ENCODE measurements around the gene HM13. TPM values are rescaled to one million over a fixed set of nuclear protein-coding genes. Genes with fewer than 3 reads are reported as not detected.

HM13 gene
- total RNA-seq, 1 experiment from 2014 or later = 183 TPM

DNA sequence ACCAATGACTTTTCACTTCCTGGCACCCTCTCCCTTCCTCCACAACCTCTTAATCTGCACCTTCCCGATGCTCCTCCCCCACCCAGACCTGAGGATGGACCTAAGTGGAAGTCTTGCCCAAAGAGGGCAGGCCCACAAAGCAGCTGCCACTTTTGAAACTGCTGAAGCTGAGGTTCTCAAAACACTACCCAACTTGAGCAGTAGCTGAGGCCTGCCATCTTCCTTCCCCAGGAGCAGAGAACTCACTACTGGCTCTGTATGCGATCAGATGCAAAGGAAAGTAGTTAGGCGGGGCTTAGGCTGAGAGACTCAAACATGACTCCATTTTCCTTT lies 1.5 kb downstream of the HM13 start:
- intact Hi-C loops (cut with micrococcal nuclease) = loop anchor here (2.0 kb wide), 1 partner anchor 97 kb away; no protein-coding TSS in a partner anchor
- RAD21 ChIA-PET (ENCODE audit: low non-redundant PET in 1 of 2, low total read pairs in 2 of 2, uncharacterized antibody in 2 of 2, unreplicated experiment in 2 of 2) = no interaction called here
- Histone ChIP-seq H3K9me3 (ENCODE audit: control insufficient read depth in 1 of 2, insufficient read depth in 1 of 2, low read depth in 1 of 2, low read length in 2 of 2) (no peaks in the 10 kb centered on the region), H3K4me3 (replicated peaks in 1 of 2; ENCODE audit: low read depth in 1 of 2, low read length in 2 of 2) (peak overlapping the region; percentile 97 to 99), H4K20me1 (ENCODE audit: insufficient read depth) (no peaks in the 10 kb centered on the region), H3K9ac (ENCODE audit: low read length) (peak overlapping the region; percentile 96), H2AFZ (ENCODE audit: low read depth, low read length, poor library complexity, severe bottlenecking) (no peak overlapping the region), H3K79me2 (ENCODE audit: insufficient read depth, low read length) (peaks cover 65% of the 10 kb centered on the region), H3K27me3 (ENCODE audit: insufficient read depth, low read length) (no peaks in the 10 kb centered on the region), H3K9me2 (ENCODE audit: insufficient read depth) (no peaks in the 10 kb centered on the region), H3K4me2 (ENCODE audit: low read length) (peak overlapping the region; percentile 98), H3K4me1 (ENCODE audit: control insufficient read depth in 1 of 2, insufficient read depth in 2 of 2, low read length in 2 of 2) (peaks cover 18 to 33% of the 10 kb centered on the region in 2 experiments), H3K36me3 (ENCODE audit: control insufficient read depth in 1 of 2, insufficient read depth in 2 of 2, low read length in 2 of 2) (peaks cover 7 to 19% of the 10 kb centered on the region in 2 experiments; a peak in 2 of 4 replicates), H3K27ac (ENCODE audit: low read depth, low read length) (peak overlapping the region; percentile 72; the same call in 1 of the 2 replicates)
- no peak for TF ChIP-seq JUND (IDR thresholded peaks at IDR 0.05)
- no peak for TF ChIP-seq TCF7L2 (IDR thresholded peaks at IDR 0.05; ENCODE audit: borderline replicate concordance, extremely low read depth, insufficient read depth, insufficient read length)
- TF ChIP-seq CEBPB (IDR thresholded peaks at IDR 0.05; ENCODE audit: low read depth) = no peak
- TF ChIP-seq ZBTB33 (IDR thresholded peaks at IDR 0.05; ENCODE audit: extremely low read depth, insufficient replicate concordance, low read length) = no peak
- TF ChIP-seq ELF1 (IDR thresholded peaks at IDR 0.05; ENCODE audit: borderline replicate concordance, low read depth) = no peak
- TF ChIP-seq FOSL1 (IDR thresholded peaks at IDR 0.05; ENCODE audit: low read depth) = no peak
- POLR2A ChIA-PET = no interaction called here
- BruUV-seq (replicated peaks) = no TSS peak
- DNase-seq (ENCODE audit: low read depth, low spot score) (no peak), ATAC-seq (no peak)
- CTCF ChIA-PET = no interaction called here

- Histone ChIP-seq H3K4me3 (replicated peaks in 1 of 2; ENCODE audit: low read depth in 1 of 2, low read length in 2 of 2) (peak overlapping the region; percentile 97 to 99; a peak in 3 of 4 replicates), H3K4me1 (ENCODE audit: control insufficient read depth in 1 of 2, insufficient read depth in 2 of 2, low read length in 2 of 2) (peaks cover 18 to 33% of the 10 kb centered on the region in 2 experiments), H3K4me2 (ENCODE audit: low read length) (peak overlapping the region; percentile 98), H3K27me3 (ENCODE audit: insufficient read depth, low read length) (no peaks in the 10 kb centered on the region), H3K9me2 (ENCODE audit: insufficient read depth) (no peaks in the 10 kb centered on the region), H2AFZ (ENCODE audit: low read depth, low read length, poor library complexity, severe bottlenecking) (no peak overlapping the region), H4K20me1 (ENCODE audit: insufficient read depth) (no peaks in the 10 kb centered on the region), H3K9ac (ENCODE audit: low read length) (peak overlapping the region; percentile 96), H3K9me3 (ENCODE audit: control insufficient read depth in 1 of 2, insufficient read depth in 1 of 2, low read depth in 1 of 2, low read length in 2 of 2) (no peaks in the 10 kb centered on the region), H3K79me2 (ENCODE audit: insufficient read depth, low read length) (peaks cover 69% of the 10 kb centered on the region), H3K27ac (ENCODE audit: low read depth, low read length) (peak overlapping the region; percentile 72; the same call in 1 of the 2 replicates), H3K36me3 (ENCODE audit: control insufficient read depth in 1 of 2, insufficient read depth in 2 of 2, low read length in 2 of 2) (peaks cover 11 to 22% of the 10 kb centered on the region in 2 experiments; a peak in 2 of 4 replicates)
- no peak for TF ChIP-seq POLR2AphosphoS5 (IDR thresholded peaks at IDR 0.05; ENCODE audit: low read depth, low read length)
- TF ChIP-seq YY1 (IDR thresholded peaks at IDR 0.05; ENCODE audit: extremely low read depth, insufficient replicate concordance, low read depth, low read length) = no peak
- no peak for TF ChIP-seq REST (IDR thresholded peaks at IDR 0.05; ENCODE audit: low read depth)
- TF ChIP-seq JUND (IDR thresholded peaks at IDR 0.05) = no peak
- no peak for TF ChIP-seq ZBTB33 (IDR thresholded peaks at IDR 0.05; ENCODE audit: extremely low read depth, insufficient replicate concordance, low read length)
- TF ChIP-seq, protein P1, sequence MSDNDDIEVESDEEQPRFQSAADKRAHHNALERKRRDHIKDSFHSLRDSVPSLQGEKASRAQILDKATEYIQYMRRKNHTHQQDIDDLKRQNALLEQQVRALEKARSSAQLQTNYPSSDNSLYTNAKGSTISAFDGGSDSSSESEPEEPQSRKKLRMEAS (IDR thresholded peaks at IDR 0.05) = no peak
- ATAC-seq (no peak), DNase-seq (ENCODE audit: low read depth, low spot score) (no peak)
- ChIA-PET RAD21 (ENCODE audit: low non-redundant PET in 1 of 2, low total read pairs in 2 of 2, uncharacterized antibody in 2 of 2, unreplicated experiment in 2 of 2) (no interaction called here), CTCF (no interaction called here), POLR2A (no interaction called here)
- intact Hi-C loops (cut with micrococcal nuclease) = no loop called here
- TSS peak; percentile 47 for BruUV-seq (replicated peaks)
These were observed 1.9 kb downstream of the HM13 start for GRCh38 chr20:31516166-31516565.

Data from HCT116 (cell line).